Karpas-422 (cell line): ENCODE data around the gene STT3B. TPM values are rescaled to one million over a fixed set of nuclear protein-coding genes. Genes with fewer than 3 reads are reported as not detected.
A peak's percentile ranks its signal among the peaks of the same experiment; 100 is the strongest.

ENCODE experiments used
- DNase-seq: peaks from one replicate; pipeline ENCODE4 v3.0.0-alpha.2; 2015
- H2AFZ ChIP-seq: fragments of 200-600 bp; sonication (generic); 2 replicates; pipeline ENCODE4 v1.6.1; 2014; ENCODE audit warnings: antibody characterized with exemption, low read length, mixed read lengths
- H3K27ac ChIP-seq: fragments of 200-600 bp; sonication (generic); 2 replicates; pipeline ENCODE4 v1.5.1; 2014; ENCODE audit warnings: mild to moderate bottlenecking, low read length, moderate library complexity
- H3K27me3 ChIP-seq: fragments of 200-600 bp; sonication (generic); 2 replicates; pipeline ENCODE4 v1.6.1; 2014; ENCODE audit warnings: low read length, mixed read lengths
- H3K36me3 ChIP-seq: fragments of 200-600 bp; sonication (generic); 2 replicates; pipeline ENCODE4 v1.6.1; 2014; ENCODE audit warnings: low read length, mixed read lengths; ENCODE audit not compliant: insufficient read depth
- H3K4me1 ChIP-seq: fragments of 200-600 bp; sonication (generic); 2 replicates; pipeline ENCODE4 v1.6.1; 2014; ENCODE audit warnings: mild to moderate bottlenecking, low read length, mixed read lengths
- H3K4me2 ChIP-seq: fragments of 200-600 bp; sonication (generic); 2 replicates; pipeline ENCODE4 v1.6.1; 2014; ENCODE audit warnings: low read length, low read depth, mild to moderate bottlenecking; ENCODE audit not compliant: poor library complexity, severe bottlenecking
- H3K4me3 ChIP-seq: fragments of 200-600 bp; sonication (generic); 2 replicates; pipeline ENCODE4 v1.5.1; 2014; ENCODE audit warnings: mild to moderate bottlenecking, antibody characterized with exemption, low read length, mixed read lengths
- H3K79me2 ChIP-seq: fragments of 200-600 bp; sonication (generic); 2 replicates; pipeline ENCODE4 v1.6.1; 2014; ENCODE audit warnings: mild to moderate bottlenecking, low read length, mixed read lengths
- H3K9ac ChIP-seq: fragments of 200-600 bp; sonication (generic); 2 replicates; pipeline ENCODE4 v1.6.0; 2014; ENCODE audit warnings: low read length
- H3K9me2 ChIP-seq: fragments of 200-600 bp; sonication (generic), shearing (Covaris generic); replicated peaks from 2 replicates; pipeline ENCODE4 v1.6.0; 2014; ENCODE audit warnings: mild to moderate bottlenecking, low read length, moderate library complexity; ENCODE audit not compliant: insufficient read depth
- H3K9me3 ChIP-seq: fragments of 300-700, 200-600 bp; sonication (generic); 2 replicates; pipeline ENCODE4 v1.6.1; 2014; ENCODE audit warnings: low read length, mixed read lengths
- H4K20me1 ChIP-seq: fragments of 200-600 bp; sonication (generic); 2 replicates; pipeline ENCODE4 v1.6.1; 2014; ENCODE audit warnings: mild to moderate bottlenecking, antibody characterized with exemption, low read length, low read depth; ENCODE audit not compliant: insufficient read depth
- total RNA-seq: library from RNA; depleted of rRNA; stranded (reverse); fragments of >200 nt; shearing (Covaris generic); gene quantifications from 2 replicates; pipeline ENCODE4 v1.2.3, GENCODE V29; 2014; ENCODE audit warnings: low replicate concordance

The STT3B gene
- total RNA-seq, 1 experiment from 2014 or later = 198 TPM

GRCh38 chr3:31546162-31546561 lies 13.4 kb downstream of the STT3B start:
- Histone ChIP-seq H3K9me3 (no peaks in the 10 kb centered on the region), H3K4me1 (peaks cover 25% of the 10 kb centered on the region), H3K36me3 (peaks cover 6% of the 10 kb centered on the region), H3K27ac (no peak overlapping the region), H3K4me2 (no peak overlapping the region), H3K9me2 (no peaks in the 10 kb centered on the region), H3K4me3 (no peak overlapping the region), H3K9ac (no peak overlapping the region), H4K20me1 (peaks cover 25% of the 10 kb centered on the region), H3K79me2 (peaks cover 99% of the 10 kb centered on the region), H2AFZ (no peak overlapping the region), H3K27me3 (no peaks in the 10 kb centered on the region)
- DNase-seq = no peak

- Histone ChIP-seq H4K20me1 (peaks cover 25% of the 10 kb centered on the region), H3K9ac (no peak overlapping the region), H3K36me3 (peaks cover 10% of the 10 kb centered on the region; the same call in 1 of the 2 replicates), H3K79me2 (peaks cover 99% of the 10 kb centered on the region), H3K27me3 (no peaks in the 10 kb centered on the region), H2AFZ (no peak overlapping the region), H3K4me2 (no peak overlapping the region), H3K27ac (no peak overlapping the region), H3K4me3 (no peak overlapping the region), H3K9me3 (no peaks in the 10 kb centered on the region), H3K9me2 (no peaks in the 10 kb centered on the region), H3K4me1 (peaks cover 25% of the 10 kb centered on the region)
- DNase-seq = no peak
Measured at GRCh38 chr3:31546725-31547124, 14.0 kb downstream of the STT3B start.

DNA sequence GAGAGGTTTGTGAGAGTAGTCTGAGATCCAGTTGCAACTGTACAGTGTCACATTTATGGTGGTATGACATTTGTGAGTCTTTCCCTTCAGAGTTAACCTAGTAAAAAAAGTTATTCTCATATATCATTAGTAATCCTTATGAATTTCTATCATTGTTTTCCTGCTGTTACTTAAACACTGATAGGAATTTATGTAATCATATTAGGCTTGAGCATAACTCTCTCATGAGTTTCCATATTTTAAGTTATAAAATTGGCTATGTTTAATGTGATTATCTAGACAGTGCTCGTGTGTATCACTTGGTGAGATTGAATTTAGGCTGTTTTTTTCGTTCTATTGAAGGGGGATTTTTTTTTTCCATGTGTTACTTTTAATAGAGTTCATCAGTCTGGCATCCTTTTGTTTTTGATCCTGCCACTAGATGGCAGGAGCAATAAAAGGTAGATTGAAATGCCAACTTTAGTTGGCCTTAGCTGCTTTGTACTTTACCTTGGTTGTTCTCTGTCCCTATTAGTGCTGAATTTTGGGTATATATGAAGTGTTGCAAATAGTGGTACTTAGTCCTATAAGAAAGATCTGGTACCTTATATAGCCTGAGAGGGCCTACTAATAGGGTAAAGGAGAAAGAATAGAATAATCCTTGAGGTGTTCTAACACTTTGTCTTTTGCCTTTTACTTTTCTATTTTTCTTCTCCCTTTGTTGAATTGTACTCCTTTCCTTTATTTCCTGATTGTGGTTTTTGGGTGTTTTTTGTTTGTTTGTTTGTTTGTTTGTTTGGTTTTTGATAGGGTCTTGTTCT lies 17.9 kb downstream of the STT3B start:
- Histone ChIP-seq H2AFZ (no peak overlapping the region), H3K4me1 (peaks cover 11% of the 10 kb centered on the region; the same call in 1 of the 2 replicates), H3K9me2 (no peaks in the 10 kb centered on the region), H3K36me3 (peaks cover 13% of the 10 kb centered on the region), H3K4me2 (no peak overlapping the region), H3K27ac (no peak overlapping the region), H3K27me3 (no peaks in the 10 kb centered on the region), H3K4me3 (no peak overlapping the region), H3K9ac (no peak overlapping the region), H3K79me2 (peaks cover 100% of the 10 kb centered on the region), H4K20me1 (peaks cover 16% of the 10 kb centered on the region), H3K9me3 (0 out of 2 replicates have a peak, but pooled peaks cover 2% of the 10 kb centered on the region)
- peak; percentile 60 for DNase-seq

GRCh38 chr3:31551646-31552045 lies 18.9 kb downstream of the STT3B start:
- Histone ChIP-seq H3K9me2 (no peaks in the 10 kb centered on the region), H3K27ac (no peak overlapping the region), H3K4me2 (no peak overlapping the region), H3K79me2 (peaks cover 100% of the 10 kb centered on the region), H3K4me1 (peaks cover 5% of the 10 kb centered on the region; the same call in 1 of the 2 replicates), H3K9ac (no peak overlapping the region), H2AFZ (no peak overlapping the region), H3K36me3 (peaks cover 16% of the 10 kb centered on the region), H3K9me3 (0 out of 2 replicates have a peak, but pooled peaks cover 2% of the 10 kb centered on the region), H4K20me1 (peaks cover 8% of the 10 kb centered on the region), H3K27me3 (no peaks in the 10 kb centered on the region), H3K4me3 (no peak overlapping the region)
- DNase-seq = no peak

DNA sequence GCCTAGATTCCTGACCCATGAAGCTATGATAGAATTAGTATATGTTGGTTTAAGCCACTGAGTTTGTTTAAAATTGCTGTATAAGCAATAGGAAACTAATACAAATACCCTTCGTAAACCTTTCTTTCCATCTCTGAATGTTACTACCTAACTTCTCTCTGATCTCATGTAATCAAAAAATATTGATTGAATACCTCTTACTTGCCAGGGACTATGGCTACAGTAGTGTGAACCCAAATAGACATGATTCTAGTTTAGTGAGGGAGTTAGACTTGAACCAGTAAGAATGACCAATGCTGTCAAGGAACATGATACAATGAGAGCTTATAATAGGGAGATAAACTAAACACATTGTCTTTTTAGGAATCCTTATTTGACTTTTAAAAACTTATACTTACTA lies 19.4 kb downstream of the STT3B start:
- no peak overlapping the region for H3K27ac ChIP-seq
- peaks cover 100% of the 10 kb centered on the region for H3K79me2 ChIP-seq
- no peak overlapping the region for H3K4me3 ChIP-seq
- H3K36me3 ChIP-seq = peaks cover 16% of the 10 kb centered on the region
- no peaks in the 10 kb centered on the region for H3K27me3 ChIP-seq
- no peak overlapping the region for H2AFZ ChIP-seq
- H3K4me1 ChIP-seq = peaks cover 3% of the 10 kb centered on the region; the same call in 1 of the 2 replicates
- H3K9me2 ChIP-seq = no peaks in the 10 kb centered on the region
- H3K9ac ChIP-seq = no peak overlapping the region
- DNase-seq = no peak
- H3K4me2 ChIP-seq = no peak overlapping the region
- peaks cover 8% of the 10 kb centered on the region for H4K20me1 ChIP-seq
- H3K9me3 ChIP-seq = peaks cover 2% of the 10 kb centered on the region; the same call in 1 of the 2 replicates

- DNase-seq = no peak
- Histone ChIP-seq H4K20me1 (peaks cover 12% of the 10 kb centered on the region), H3K9ac (no peak overlapping the region), H3K79me2 (peaks cover 99% of the 10 kb centered on the region), H2AFZ (no peak overlapping the region), H3K36me3 (peaks cover 16% of the 10 kb centered on the region), H3K9me3 (peaks cover 7% of the 10 kb centered on the region), H3K4me3 (no peak overlapping the region), H3K27ac (no peak overlapping the region), H3K9me2 (no peaks in the 10 kb centered on the region), H3K4me2 (no peak overlapping the region), H3K27me3 (no peaks in the 10 kb centered on the region), H3K4me1 (no peaks in the 10 kb centered on the region)
Measured at GRCh38 chr3:31553258-31553657, 20.5 kb downstream of the STT3B start.

DNA sequence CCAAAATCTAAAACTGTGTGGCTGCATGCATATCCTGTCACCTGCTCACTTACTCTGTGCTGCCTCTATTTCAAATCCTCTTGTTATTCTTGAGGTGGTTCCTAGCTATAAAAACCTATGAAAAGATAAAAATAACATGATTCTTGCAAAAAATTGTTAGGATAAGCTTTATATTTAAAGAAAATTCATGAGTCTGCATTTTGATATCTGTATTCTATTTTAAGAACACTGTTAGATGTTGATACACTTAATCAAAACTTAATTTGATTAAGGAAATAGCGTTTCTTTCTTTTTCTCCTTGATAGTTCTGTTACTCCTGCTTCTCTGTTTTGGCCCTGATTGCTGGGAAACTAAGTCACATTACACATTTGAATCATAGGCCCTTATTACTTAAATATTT lies 22.5 kb downstream of the STT3B start:
- no peak for DNase-seq
- no peaks in the 10 kb centered on the region for H3K9me2 ChIP-seq
- no peak overlapping the region for H3K9ac ChIP-seq
- peaks cover 99% of the 10 kb centered on the region for H3K79me2 ChIP-seq
- no peaks in the 10 kb centered on the region for H3K4me1 ChIP-seq
- H3K9me3 ChIP-seq = peaks cover 18% of the 10 kb centered on the region
- peaks cover 16% of the 10 kb centered on the region; the same call in 1 of the 2 replicates for H3K36me3 ChIP-seq
- no peaks in the 10 kb centered on the region for H3K27me3 ChIP-seq
- H3K27ac ChIP-seq = no peak overlapping the region
- H3K4me3 ChIP-seq = no peak overlapping the region
- peaks cover 10% of the 10 kb centered on the region for H4K20me1 ChIP-seq
- H2AFZ ChIP-seq = no peak overlapping the region
- no peak overlapping the region for H3K4me2 ChIP-seq

GRCh38 chr3:31559872-31560534 lies 27.3 kb downstream of the STT3B start:
- H2AFZ ChIP-seq = no peak overlapping the region
- H3K27me3 ChIP-seq = no peaks in the 10 kb centered on the region
- H3K36me3 ChIP-seq = peaks cover 8% of the 10 kb centered on the region; the same call in 1 of the 2 replicates
- H3K9me2 ChIP-seq = no peaks in the 10 kb centered on the region
- H4K20me1 ChIP-seq = peaks cover 11% of the 10 kb centered on the region
- H3K9me3 ChIP-seq = peaks cover 19% of the 10 kb centered on the region
- DNase-seq = no peak
- no peak overlapping the region for H3K9ac ChIP-seq
- H3K4me1 ChIP-seq = peaks cover 33% of the 10 kb centered on the region
- H3K79me2 ChIP-seq = peaks cover 99% of the 10 kb centered on the region
- no peak overlapping the region for H3K4me2 ChIP-seq
- no peak overlapping the region for H3K4me3 ChIP-seq
- H3K27ac ChIP-seq = no peak overlapping the region
